K562 (cell line): ENCODE measurements around the gene NAPA. TPM values are rescaled to one million over a fixed set of nuclear protein-coding genes. Genes with fewer than 3 reads are reported as not detected.
A peak's percentile ranks its signal among the peaks of the same experiment; 100 is the strongest.

Experiments used
- ASH1L ChIP-seq: fragments of 450-650 bp; IDR thresholded peaks from 2 replicates; pipeline ENCODE4 v1.6.1; 2018; ENCODE audit warnings: borderline replicate concordance, mild to moderate bottlenecking, low read depth; ENCODE audit not compliant: partially characterized antibody
- CAMTA2 ChIP-seq: fragments of 250-450 bp; sonication (Bioruptor Pico); conservative IDR thresholded peaks from 2 replicates; pipeline ENCODE4 v1.5.1; 2022
- CBFA2T3 ChIP-seq: fragments of 450-650 bp; IDR thresholded peaks from 2 replicates; pipeline ENCODE4 v1.6.1; 2017
- CHAMP1 ChIP-seq: fragments of 450-650 bp; IDR thresholded peaks from 2 replicates; pipeline ENCODE4 v1.6.1; 2016; ENCODE audit warnings: mild to moderate bottlenecking
- EGR1 ChIP-seq: fragments of 450-650 bp; conservative IDR thresholded peaks from 2 replicates; pipeline ENCODE4 v1.6.1; 2017; ENCODE audit warnings: mild to moderate bottlenecking
- FIP1L1 ChIP-seq: fragments of 200-400 bp; formaldehyde crosslinking; IDR thresholded peaks from 2 replicates; pipeline ENCODE4 v1.6.1; 2018; ENCODE audit warnings: mild to moderate bottlenecking, low read depth, low read length; ENCODE audit not compliant: poor library complexity, severe bottlenecking
- LARP7 ChIP-seq: fragments of 450-650 bp; IDR thresholded peaks from 2 replicates; pipeline ENCODE4 v1.6.1; 2016
- LEF1 ChIP-seq: fragments of 450-650 bp; IDR thresholded peaks from 2 replicates; pipeline ENCODE4 v1.6.1; 2016; ENCODE audit warnings: mild to moderate bottlenecking
- SMC3 ChIP-seq: conservative IDR thresholded peaks from 2 replicates; pipeline ENCODE4 v1.6.1; 2011; ENCODE audit warnings: low read depth, low read length, improper control_type of control experiment; ENCODE audit not compliant: insufficient read depth
- TRIM28 ChIP-seq: fragments of 450-650 bp; IDR thresholded peaks from 2 replicates; pipeline ENCODE4 v1.6.1; 2017
- ZKSCAN1 ChIP-seq: fragments of 150-350 bp; IDR thresholded peaks from 2 replicates; pipeline ENCODE4 v1.6.1; 2016; ENCODE audit warnings: low read depth, low read length
- ZNF212 ChIP-seq: fragments of 450-650 bp; formaldehyde crosslinking; IDR thresholded peaks from 2 replicates; pipeline ENCODE4 v1.4.0; 2020; ENCODE audit warnings: mild to moderate bottlenecking
- ZNF644 ChIP-seq: fragments of 200-800 bp; sonication (Bioruptor generic); IDR thresholded peaks from 2 replicates; pipeline ENCODE4 v1.6.1; 2016; ENCODE audit warnings: low read depth, missing genetic modification characterization, missing compliant biosample characterization
- polyA plus RNA-seq, 8 experiments: library from polyadenylated mRNA; depleted of rRNA in 4 of 8; stranded (reverse) in 5 of 8; unstranded in 3 of 8; fragments of >200 nt; fragmentation: Nextera tagmentation in 2 of 8; fragmentation: Illumina TruSeq in 1 of 8; extraction: Ambion mirVana in 2 of 8; extraction: Trizol in 1 of 8; gene quantifications; 2 replicates each; pipeline versions ENCODE4 v1.2.1 to v1.2.3, GENCODE V29; 2011 to 2014; ENCODE audit warnings: inconsistent platforms in 1 of 8, missing spikeins in 1 of 8
- total RNA-seq, 7 experiments: library from RNA; depleted of rRNA in 6 of 7; stranded (reverse); fragments of >200 nt in 6 of 7; fragmentation: Illumina TruSeq in 2 of 7; extraction: Trizol in 2 of 7; gene quantifications; 2 replicates each; pipeline versions ENCODE4 v1.2.1 to v1.2.3, GENCODE V29; 2011 to 2021; ENCODE audit warnings: low replicate concordance in 1 of 7
- TF ChIP-seq, protein P1 (sequence below): fragments of 450-650 bp; IDR thresholded peaks from 2 replicates; pipeline ENCODE4 v1.7.0; 2016; ENCODE audit warnings: borderline replicate concordance
- TF ChIP-seq, protein P2 (sequence below), 2 experiments: fragments of 450-650 bp; formaldehyde crosslinking in 1 of 2; IDR thresholded peaks; 2 replicates each; pipeline versions ENCODE4 v1.4.0 to v1.6.1; 2014 to 2020; ENCODE audit warnings: mild to moderate bottlenecking in 2 of 2, borderline replicate concordance in 1 of 2, low read depth in 1 of 2
- TF ChIP-seq, protein P3 (sequence below): fragments of 250-450 bp; sonication (Bioruptor Pico); IDR thresholded peaks from 2 replicates; pipeline ENCODE4 v1.4.0; 2020; ENCODE audit warnings: mild to moderate bottlenecking

NAPA gene
- total and polyA plus RNA-seq, 9 of the 15 experiments (the other 6 are each of a cell fraction or from before 2014, with no cell fraction given) = 5.4 to 98.6 (median 77.5) TPM

DNA sequence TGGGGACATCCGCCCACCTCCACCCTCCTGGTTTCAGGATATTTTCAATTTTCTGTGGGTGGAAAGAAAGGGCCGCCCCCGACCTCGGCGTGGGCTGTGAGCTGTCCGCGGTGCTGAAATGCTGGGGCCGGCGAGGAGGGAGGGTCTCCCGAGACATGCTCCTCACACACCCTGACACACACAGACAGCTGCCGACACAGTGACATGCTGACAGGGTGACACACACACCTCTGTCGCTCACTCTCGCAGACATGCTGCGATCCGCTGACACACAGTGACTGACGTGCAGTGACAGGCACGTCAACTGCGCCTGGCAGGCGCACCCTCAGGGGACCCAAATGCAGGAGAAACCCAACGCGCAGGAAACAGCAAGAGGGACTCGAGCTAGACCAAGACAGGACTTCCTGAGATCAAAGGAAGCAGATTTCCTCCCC is 70.5 kb downstream of the NAPA start (continued):
- TF ChIP-seq, protein P1, sequence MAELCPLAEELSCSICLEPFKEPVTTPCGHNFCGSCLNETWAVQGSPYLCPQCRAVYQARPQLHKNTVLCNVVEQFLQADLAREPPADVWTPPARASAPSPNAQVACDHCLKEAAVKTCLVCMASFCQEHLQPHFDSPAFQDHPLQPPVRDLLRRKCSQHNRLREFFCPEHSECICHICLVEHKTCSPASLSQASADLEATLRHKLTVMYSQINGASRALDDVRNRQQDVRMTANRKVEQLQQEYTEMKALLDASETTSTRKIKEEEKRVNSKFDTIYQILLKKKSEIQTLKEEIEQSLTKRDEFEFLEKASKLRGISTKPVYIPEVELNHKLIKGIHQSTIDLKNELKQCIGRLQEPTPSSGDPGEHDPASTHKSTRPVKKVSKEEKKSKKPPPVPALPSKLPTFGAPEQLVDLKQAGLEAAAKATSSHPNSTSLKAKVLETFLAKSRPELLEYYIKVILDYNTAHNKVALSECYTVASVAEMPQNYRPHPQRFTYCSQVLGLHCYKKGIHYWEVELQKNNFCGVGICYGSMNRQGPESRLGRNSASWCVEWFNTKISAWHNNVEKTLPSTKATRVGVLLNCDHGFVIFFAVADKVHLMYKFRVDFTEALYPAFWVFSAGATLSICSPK = no peak
- TF ChIP-seq LARP7 = no peak
- TF ChIP-seq SMC3 = no peak
- TF ChIP-seq EGR1 = peak; percentile 97
- no peak for TF ChIP-seq ZKSCAN1
- peak; percentile 63; the same call in 1 of the 2 replicates for TF ChIP-seq TRIM28
- TF ChIP-seq CBFA2T3 = no peak
- no peak for TF ChIP-seq LEF1
- TF ChIP-seq, protein P2, sequence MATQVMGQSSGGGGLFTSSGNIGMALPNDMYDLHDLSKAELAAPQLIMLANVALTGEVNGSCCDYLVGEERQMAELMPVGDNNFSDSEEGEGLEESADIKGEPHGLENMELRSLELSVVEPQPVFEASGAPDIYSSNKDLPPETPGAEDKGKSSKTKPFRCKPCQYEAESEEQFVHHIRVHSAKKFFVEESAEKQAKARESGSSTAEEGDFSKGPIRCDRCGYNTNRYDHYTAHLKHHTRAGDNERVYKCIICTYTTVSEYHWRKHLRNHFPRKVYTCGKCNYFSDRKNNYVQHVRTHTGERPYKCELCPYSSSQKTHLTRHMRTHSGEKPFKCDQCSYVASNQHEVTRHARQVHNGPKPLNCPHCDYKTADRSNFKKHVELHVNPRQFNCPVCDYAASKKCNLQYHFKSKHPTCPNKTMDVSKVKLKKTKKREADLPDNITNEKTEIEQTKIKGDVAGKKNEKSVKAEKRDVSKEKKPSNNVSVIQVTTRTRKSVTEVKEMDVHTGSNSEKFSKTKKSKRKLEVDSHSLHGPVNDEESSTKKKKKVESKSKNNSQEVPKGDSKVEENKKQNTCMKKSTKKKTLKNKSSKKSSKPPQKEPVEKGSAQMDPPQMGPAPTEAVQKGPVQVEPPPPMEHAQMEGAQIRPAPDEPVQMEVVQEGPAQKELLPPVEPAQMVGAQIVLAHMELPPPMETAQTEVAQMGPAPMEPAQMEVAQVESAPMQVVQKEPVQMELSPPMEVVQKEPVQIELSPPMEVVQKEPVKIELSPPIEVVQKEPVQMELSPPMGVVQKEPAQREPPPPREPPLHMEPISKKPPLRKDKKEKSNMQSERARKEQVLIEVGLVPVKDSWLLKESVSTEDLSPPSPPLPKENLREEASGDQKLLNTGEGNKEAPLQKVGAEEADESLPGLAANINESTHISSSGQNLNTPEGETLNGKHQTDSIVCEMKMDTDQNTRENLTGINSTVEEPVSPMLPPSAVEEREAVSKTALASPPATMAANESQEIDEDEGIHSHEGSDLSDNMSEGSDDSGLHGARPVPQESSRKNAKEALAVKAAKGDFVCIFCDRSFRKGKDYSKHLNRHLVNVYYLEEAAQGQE (IDR thresholded peaks at IDR 0.05; ENCODE audit: borderline replicate concordance) = peak; percentile 99
- TF ChIP-seq, protein P2 (CRISPR knock-in tag; IDR thresholded peaks at IDR 0.05; ENCODE audit: low read depth) = peak; percentile 98
- TF ChIP-seq FIP1L1 = no peak
- no peak for TF ChIP-seq CHAMP1
- TF ChIP-seq, protein P3, sequence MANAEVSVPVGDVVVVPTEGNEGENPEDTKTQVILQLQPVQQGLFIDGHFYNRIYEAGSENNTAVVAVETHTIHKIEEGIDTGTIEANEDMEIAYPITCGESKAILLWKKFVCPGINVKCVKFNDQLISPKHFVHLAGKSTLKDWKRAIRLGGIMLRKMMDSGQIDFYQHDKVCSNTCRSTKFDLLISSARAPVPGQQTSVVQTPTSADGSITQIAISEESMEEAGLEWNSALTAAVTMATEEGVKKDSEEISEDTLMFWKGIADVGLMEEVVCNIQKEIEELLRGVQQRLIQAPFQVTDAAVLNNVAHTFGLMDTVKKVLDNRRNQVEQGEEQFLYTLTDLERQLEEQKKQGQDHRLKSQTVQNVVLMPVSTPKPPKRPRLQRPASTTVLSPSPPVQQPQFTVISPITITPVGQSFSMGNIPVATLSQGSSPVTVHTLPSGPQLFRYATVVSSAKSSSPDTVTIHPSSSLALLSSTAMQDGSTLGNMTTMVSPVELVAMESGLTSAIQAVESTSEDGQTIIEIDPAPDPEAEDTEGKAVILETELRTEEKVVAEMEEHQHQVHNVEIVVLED (CRISPR knock-in tag) = no peak
- TF ChIP-seq ASH1L = no peak
- TF ChIP-seq CAMTA2 (CRISPR knock-in tag) = no peak
- no peak for TF ChIP-seq ZNF644 (tag)
- TF ChIP-seq ZNF212 = no peak
